Caco-2 (cell line): ENCODE data around the gene APOM. TPM values are rescaled to one million over a fixed set of nuclear protein-coding genes. Genes with fewer than 3 reads are reported as not detected.

ENCODE experiments used
- BruUV-seq: library from RNA; stranded (reverse); fragments of 400-500 nt; replicated peaks from 2 replicates; lab custom pipeline; 2021; lab: Mats Ljungman, UMichigan
- CTCF ChIA-PET: fragments of 300-600 bp; sonication (Branson Sonifier 250); formaldehyde crosslinking; loops from one replicate; lab custom pipeline; 2022; ENCODE audit warnings: antibody characterized with exemption; lab: Charles Lee
- POLR2A ChIA-PET: fragments of 300-600 bp; sonication (Branson Sonifier 250); formaldehyde crosslinking; loops from one replicate; lab custom pipeline; 2022; ENCODE audit warnings: antibody characterized with exemption; lab: Charles Lee
- DNase-seq, 2 experiments: peaks; one replicate each; pipeline versions ENCODE4 v3.0.0 to v3.0.0-alpha.2; 2020 to 2022
- H3K27me3 ChIP-seq: replicated peaks from 2 replicates; pipeline ENCODE4 v1.6.0; 2011; ENCODE audit warnings: low read length; ENCODE audit not compliant: control insufficient read depth, insufficient read depth
- H3K36me3 ChIP-seq: 2 replicates; pipeline ENCODE4 v1.5.1; 2011; ENCODE audit warnings: low read length; ENCODE audit not compliant: control insufficient read depth, insufficient read depth
- H3K4me1 ChIP-seq: fragments of 250-450 bp; sonication (Bioruptor Pico); 2 replicates; pipeline ENCODE4 v1.5.1; 2020; ENCODE audit warnings: mild to moderate bottlenecking
- H3K4me3 ChIP-seq: 2 replicates; pipeline ENCODE4 v1.5.1; 2011; ENCODE audit warnings: low read depth, mild to moderate bottlenecking, control low read depth, low read length
- H3K9me3 ChIP-seq: fragments of 250-450 bp; sonication (Bioruptor Pico); 2 replicates; pipeline ENCODE4 v1.5.1; 2020; ENCODE audit warnings: mild to moderate bottlenecking, moderate library complexity
- H3K27ac Mint-ChIP-seq: one replicate; pipeline ENCODE4 v1.8.0; 2022; ENCODE audit warnings: mixed read lengths; ENCODE audit not compliant: unreplicated experiment
- H3K27me3 Mint-ChIP-seq: one replicate; pipeline ENCODE4 v1.8.0; 2022; ENCODE audit warnings: mixed read lengths; ENCODE audit not compliant: insufficient read depth, unreplicated experiment
- H3K36me3 Mint-ChIP-seq: one replicate; pipeline ENCODE4 v1.8.0; 2022; ENCODE audit warnings: mild to moderate bottlenecking, mixed read lengths; ENCODE audit not compliant: insufficient read depth, unreplicated experiment
- H3K4me1 Mint-ChIP-seq: one replicate; pipeline ENCODE4 v1.8.0; 2022; ENCODE audit warnings: low read depth, mixed read lengths; ENCODE audit not compliant: unreplicated experiment
- H3K4me3 Mint-ChIP-seq: one replicate; pipeline ENCODE4 v1.8.0; 2022; ENCODE audit warnings: mild to moderate bottlenecking, moderate library complexity, mixed read lengths; ENCODE audit not compliant: unreplicated experiment
- H3K9me3 Mint-ChIP-seq: one replicate; pipeline ENCODE4 v1.8.0; 2022; ENCODE audit warnings: mixed read lengths; ENCODE audit not compliant: unreplicated experiment
- intact Hi-C: fragments of 100-400 bp; cut with micrococcal nuclease; formaldehyde crosslinking; loops from one replicate; pipeline ENCODE4 v1.10.0; 2022; ENCODE audit not compliant: unreplicated experiment
- total RNA-seq: library from RNA; stranded (reverse); gene quantifications from 2 replicates; pipeline ENCODE4 v1.2.3, GENCODE V29; 2022
- TF ChIP-seq, protein P1 (sequence below), 2 experiments: fragments of 200-600 bp in 1 of 2; IDR thresholded peaks; 1 replicate in 1 of 2; 2 replicates in 1 of 2; pipeline versions ENCODE4 v1.5.1 to v1.8.0; 2011 to 2022; ENCODE audit warnings: antibody characterized with exemption in 1 of 2, control low read depth in 1 of 2, inconsistent platforms in 1 of 2, low read depth in 1 of 2, low read length in 1 of 2, mild to moderate bottlenecking in 1 of 2, moderate library complexity in 1 of 2; ENCODE audit not compliant: insufficient read depth in 1 of 2, severe bottlenecking in 1 of 2, unreplicated experiment in 1 of 2

APOM gene
- total RNA-seq, 1 experiment from 2014 or later, result 15.8 TPM

DNA sequence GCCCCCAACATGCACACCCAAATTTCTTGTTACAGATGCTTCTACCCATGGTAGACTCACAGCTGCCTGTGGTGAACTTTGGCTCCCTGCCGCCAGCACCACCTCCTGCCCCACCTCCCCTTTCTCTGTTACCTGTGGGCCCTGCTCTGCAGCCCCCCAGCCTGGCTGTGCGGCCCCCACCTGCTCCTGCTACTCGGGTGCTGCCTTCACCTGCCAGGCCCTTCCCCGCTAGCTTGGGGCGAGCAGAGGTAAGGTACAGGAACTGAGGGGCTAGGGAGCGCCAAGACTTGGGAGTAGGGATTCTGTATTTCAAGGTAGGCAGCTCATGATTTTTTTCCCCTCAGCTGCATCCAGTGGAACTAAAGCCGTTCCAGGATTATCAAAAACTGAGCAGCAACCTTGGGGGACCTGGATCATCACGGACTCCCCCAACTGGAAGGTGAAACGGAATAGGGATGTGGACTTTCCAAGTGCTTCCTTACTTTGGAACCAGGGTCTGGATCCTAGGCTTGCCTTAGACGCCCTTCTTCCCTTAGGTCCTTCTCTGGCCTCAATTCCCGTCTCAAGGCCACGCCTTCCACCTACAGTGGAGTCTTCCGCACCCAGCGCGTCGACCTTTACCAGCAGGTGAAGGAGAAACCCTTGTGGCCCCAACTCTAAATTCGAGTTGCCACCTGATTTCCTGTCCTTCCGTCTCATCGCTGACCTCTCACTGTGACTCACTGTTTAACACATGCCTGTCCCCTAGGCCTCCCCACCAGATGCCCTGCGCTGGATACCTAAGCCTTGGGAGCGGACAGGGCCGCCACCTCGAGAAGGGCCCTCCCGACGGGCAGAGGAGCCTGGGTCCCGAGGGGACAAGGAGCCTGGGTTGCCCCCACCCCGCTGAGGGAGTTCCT lies 18.7 kb upstream of the APOM start:
- H3K9me3 ChIP-seq, result no peaks in the 10 kb centered on the region
- H3K36me3 ChIP-seq, result peaks cover 8% of the 10 kb centered on the region
- no peak overlapping the region for H3K4me3 ChIP-seq
- H3K4me1 Mint-ChIP-seq, result no peaks in the 10 kb centered on the region
- peaks cover 95% of the 10 kb centered on the region for H3K36me3 Mint-ChIP-seq
- peak overlapping the region; percentile 67 for H3K27ac Mint-ChIP-seq
- no peak overlapping the region for H3K4me3 Mint-ChIP-seq
- POLR2A ChIA-PET, result interaction anchor here (1.0 kb wide), 1 partner anchor 19 kb away, joined by 4 read pairs; the partner anchor contains the start of gene APOM
- no peaks in the 10 kb centered on the region for H3K9me3 Mint-ChIP-seq
- no peaks in the 10 kb centered on the region for H3K27me3 Mint-ChIP-seq
- CTCF ChIA-PET, result interaction anchor here (0.6 to 1.0 kb wide), 2 partner anchors 24 to 141 kb away, joined by 3 to 4 read pairs; partner anchors contain the start of gene C6orf47
- H3K27me3 ChIP-seq, result no peaks in the 10 kb centered on the region
- intact Hi-C loops, result no loop called here
- TF ChIP-seq, protein P1, sequence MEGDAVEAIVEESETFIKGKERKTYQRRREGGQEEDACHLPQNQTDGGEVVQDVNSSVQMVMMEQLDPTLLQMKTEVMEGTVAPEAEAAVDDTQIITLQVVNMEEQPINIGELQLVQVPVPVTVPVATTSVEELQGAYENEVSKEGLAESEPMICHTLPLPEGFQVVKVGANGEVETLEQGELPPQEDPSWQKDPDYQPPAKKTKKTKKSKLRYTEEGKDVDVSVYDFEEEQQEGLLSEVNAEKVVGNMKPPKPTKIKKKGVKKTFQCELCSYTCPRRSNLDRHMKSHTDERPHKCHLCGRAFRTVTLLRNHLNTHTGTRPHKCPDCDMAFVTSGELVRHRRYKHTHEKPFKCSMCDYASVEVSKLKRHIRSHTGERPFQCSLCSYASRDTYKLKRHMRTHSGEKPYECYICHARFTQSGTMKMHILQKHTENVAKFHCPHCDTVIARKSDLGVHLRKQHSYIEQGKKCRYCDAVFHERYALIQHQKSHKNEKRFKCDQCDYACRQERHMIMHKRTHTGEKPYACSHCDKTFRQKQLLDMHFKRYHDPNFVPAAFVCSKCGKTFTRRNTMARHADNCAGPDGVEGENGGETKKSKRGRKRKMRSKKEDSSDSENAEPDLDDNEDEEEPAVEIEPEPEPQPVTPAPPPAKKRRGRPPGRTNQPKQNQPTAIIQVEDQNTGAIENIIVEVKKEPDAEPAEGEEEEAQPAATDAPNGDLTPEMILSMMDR (IDR thresholded peaks at IDR 0.05; ENCODE audit: insufficient read depth in 1 of 2, low read depth in 1 of 2, low read length in 1 of 2, severe bottlenecking in 1 of 2, unreplicated experiment in 1 of 2), result no peak
- H3K4me1 ChIP-seq, result no peaks in the 10 kb centered on the region
- BruUV-seq, result TSS peak; percentile 18
- no peak for DNase-seq

DNA sequence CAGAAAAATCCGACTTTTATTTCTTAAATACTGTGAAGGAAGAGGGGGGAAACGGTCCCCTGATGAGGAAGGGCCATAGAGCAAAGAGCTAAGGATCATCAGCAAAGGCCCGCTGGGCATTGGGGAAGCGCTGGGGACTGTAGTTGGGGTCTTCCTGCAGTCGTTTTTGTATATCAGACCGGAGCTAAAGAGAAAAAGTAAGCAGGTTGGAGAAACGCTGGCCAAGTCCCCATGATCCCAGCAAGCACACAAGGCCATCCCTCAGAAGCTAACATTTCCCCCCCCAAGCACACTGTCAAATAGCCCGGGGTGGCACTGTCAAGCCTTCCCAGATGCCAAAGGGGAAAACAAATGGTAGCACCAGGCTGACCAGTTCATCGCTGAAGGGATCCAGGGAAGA lies 16.7 kb upstream of the APOM start:
- H3K27ac Mint-ChIP-seq, result no peak overlapping the region
- ChIA-PET CTCF (interaction anchor here (0.6 to 0.7 kb wide), 3 partner anchors 18 to 1094 kb away, joined by 3 read pairs; no protein-coding TSS in a partner anchor), POLR2A (no interaction called here)
- no peak overlapping the region for H3K4me3 Mint-ChIP-seq
- H3K27me3 Mint-ChIP-seq, result no peaks in the 10 kb centered on the region
- no peak overlapping the region for H3K4me3 ChIP-seq
- H3K27me3 ChIP-seq, result no peaks in the 10 kb centered on the region
- peaks cover 91% of the 10 kb centered on the region for H3K36me3 Mint-ChIP-seq
- no peaks in the 10 kb centered on the region for H3K4me1 Mint-ChIP-seq
- H3K36me3 ChIP-seq, result peaks cover 8% of the 10 kb centered on the region
- BruUV-seq, result no TSS peak
- TF ChIP-seq, protein P1 (IDR thresholded peaks at IDR 0.05; ENCODE audit: insufficient read depth in 1 of 2, low read depth in 1 of 2, low read length in 1 of 2, severe bottlenecking in 1 of 2, unreplicated experiment in 1 of 2), result no peak
- DNase-seq, result no peak
- H3K4me1 ChIP-seq, result no peaks in the 10 kb centered on the region
- intact Hi-C loops, result no loop called here
- no peaks in the 10 kb centered on the region for H3K9me3 ChIP-seq
- H3K9me3 Mint-ChIP-seq, result no peaks in the 10 kb centered on the region

DNA sequence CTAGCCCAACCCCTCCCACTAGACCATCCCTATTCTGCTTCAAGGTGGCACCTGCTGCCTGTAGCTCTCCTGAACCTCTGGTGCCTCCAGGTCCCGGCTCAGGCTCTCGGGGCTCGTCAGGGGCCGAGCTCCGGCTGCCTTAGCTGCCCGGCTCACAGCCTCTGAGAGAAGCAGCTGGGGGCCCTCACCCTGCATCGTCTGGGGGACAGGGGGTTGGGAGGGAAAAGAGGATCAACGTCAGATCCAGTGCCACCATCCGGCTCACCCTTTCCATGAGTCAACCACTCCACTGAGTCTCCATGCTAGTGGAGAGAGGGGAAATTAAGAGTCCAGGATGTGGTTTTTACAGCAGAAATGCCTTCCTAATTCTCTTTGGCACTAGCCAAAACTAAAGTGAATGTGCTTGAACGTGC lies 16.2 kb upstream of the APOM start:
- H3K4me3 Mint-ChIP-seq, result no peak overlapping the region
- no peaks in the 10 kb centered on the region for H3K4me1 Mint-ChIP-seq
- no peaks in the 10 kb centered on the region for H3K9me3 Mint-ChIP-seq
- H3K4me1 ChIP-seq, result no peaks in the 10 kb centered on the region
- no TSS peak for BruUV-seq
- no peak overlapping the region for H3K27ac Mint-ChIP-seq
- H3K27me3 ChIP-seq, result no peaks in the 10 kb centered on the region
- no peaks in the 10 kb centered on the region for H3K27me3 Mint-ChIP-seq
- peaks cover 88% of the 10 kb centered on the region for H3K36me3 Mint-ChIP-seq
- TF ChIP-seq, protein P1 (IDR thresholded peaks at IDR 0.05; ENCODE audit: insufficient read depth in 1 of 2, low read depth in 1 of 2, low read length in 1 of 2, severe bottlenecking in 1 of 2, unreplicated experiment in 1 of 2), result no peak
- peaks cover 6% of the 10 kb centered on the region for H3K36me3 ChIP-seq
- intact Hi-C loops, result no loop called here
- no peaks in the 10 kb centered on the region for H3K9me3 ChIP-seq
- no peak overlapping the region for H3K4me3 ChIP-seq
- CTCF ChIA-PET, result interaction anchor here (0.6 to 0.7 kb wide), 3 partner anchors 17 to 1094 kb away, joined by 3 read pairs; no protein-coding TSS in a partner anchor
- DNase-seq, result no peak
- POLR2A ChIA-PET, result interaction anchor here (0.5 kb wide), 1 partner anchor 101 kb away, joined by 3 read pairs; no protein-coding TSS in a partner anchor
